HG03342 (cell line): Measurements from ENCODE around the gene MGME1.

Experiments
- ATAC-seq: cut with Tn5 transposase; IDR thresholded peaks from one replicate; pipeline ENCODE4 v1.9.1; 2021; ENCODE audit warnings: mild to moderate bottlenecking, moderate library complexity; ENCODE audit not compliant: unreplicated experiment

The MGME1 gene

DNA sequence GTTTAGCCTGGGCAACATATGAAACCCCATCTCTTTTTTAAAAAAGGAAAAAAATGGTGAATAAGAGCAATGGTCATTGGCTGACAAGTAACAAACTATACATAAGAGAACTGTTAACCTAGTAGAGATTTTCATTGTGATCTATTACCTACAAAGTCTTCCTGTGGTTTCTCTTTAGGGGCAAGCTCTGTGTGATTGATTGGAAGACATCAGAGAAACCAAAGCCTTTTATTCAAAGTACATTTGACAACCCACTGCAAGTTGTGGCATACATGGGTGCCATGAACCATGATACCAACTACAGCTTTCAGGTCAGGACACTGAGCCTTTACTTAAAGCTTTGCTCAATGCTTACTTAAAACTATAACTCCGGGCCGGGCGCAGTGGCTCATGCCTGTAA is 19.2 kb downstream of the MGME1 start:
- no peak for ATAC-seq

DNA sequence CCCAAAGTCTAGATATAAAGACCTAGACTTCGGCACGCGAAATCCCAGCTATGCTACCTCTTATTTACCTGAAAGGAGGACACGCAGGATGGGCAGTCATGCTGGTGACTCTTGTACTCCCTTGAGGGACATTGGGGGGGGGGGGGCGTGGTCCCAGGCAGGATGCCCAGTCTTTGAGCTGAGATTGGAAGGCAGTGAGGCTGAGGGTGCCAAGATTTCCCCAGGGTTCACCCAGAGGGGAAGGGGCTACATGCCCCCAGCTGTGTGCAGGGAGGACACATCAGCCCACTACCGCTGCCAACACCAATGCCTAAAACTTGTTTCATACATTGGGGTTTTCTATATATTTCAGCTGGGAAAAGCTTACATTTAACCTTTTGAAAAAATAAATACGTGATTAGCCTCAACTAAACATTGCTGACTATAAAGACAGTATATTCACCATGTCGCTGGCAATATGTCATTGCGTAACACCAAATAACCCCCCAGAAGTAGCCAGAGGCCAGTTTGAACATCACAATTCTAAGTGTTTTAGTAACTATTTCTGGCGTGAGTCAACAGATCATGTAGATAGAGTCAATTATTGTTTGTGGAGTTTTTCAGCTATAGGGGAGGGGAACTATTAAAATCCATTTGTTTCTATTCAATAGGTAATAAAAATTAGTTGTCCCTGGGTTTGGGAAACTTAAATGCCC is 21.6 kb downstream of the MGME1 start:
- no peak for ATAC-seq

- ATAC-seq: no peak
Measured at GRCh38 chr20:17992224-17992637, 23.4 kb downstream of the MGME1 start.

DNA sequence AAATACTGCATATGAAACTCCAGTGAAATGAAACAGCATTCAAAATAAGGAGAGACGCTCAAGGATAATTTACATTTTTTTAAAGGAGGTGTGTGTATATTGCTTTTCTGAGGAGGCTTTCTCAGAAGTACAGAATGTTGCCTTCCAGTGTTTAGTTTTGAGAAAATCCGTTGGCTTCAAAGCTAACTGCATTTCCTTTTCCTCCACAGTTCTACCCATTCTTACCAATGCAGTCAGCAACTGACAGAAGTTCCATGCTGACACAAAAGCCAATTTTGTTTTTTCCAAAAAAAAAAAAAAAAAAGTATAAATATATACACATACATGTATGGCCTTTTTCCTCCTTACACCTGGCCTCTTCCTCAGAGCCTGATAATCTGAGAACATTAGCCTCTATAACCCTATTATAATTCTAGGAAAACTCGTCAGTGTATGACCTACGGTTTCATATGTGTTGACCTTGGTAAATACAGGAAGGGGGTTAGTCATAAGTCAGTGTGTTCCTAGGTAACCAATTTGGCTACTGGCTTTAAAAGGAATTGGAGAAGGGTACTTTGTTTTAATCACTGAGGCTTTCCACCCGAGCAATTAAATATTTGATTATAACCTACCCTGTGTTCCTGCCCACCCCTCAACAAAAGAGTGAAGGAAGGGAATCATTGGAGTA is 24.2 kb downstream of the MGME1 start:
- ATAC-seq: no peak

GRCh38 chr20:17993546-17993945 is 24.7 kb downstream of the MGME1 start:
- ATAC-seq: no peak

- ATAC-seq: no peak
Measured at GRCh38 chr20:17995967-17996819, 27.4 kb downstream of the MGME1 start.

GRCh38 chr20:17998446-17998845 is 29.6 kb downstream of the MGME1 start:
- ATAC-seq: no peak

- ATAC-seq: no peak
Measured at GRCh38 chr20:17999566-17999965, 30.7 kb downstream of the MGME1 start.

DNA sequence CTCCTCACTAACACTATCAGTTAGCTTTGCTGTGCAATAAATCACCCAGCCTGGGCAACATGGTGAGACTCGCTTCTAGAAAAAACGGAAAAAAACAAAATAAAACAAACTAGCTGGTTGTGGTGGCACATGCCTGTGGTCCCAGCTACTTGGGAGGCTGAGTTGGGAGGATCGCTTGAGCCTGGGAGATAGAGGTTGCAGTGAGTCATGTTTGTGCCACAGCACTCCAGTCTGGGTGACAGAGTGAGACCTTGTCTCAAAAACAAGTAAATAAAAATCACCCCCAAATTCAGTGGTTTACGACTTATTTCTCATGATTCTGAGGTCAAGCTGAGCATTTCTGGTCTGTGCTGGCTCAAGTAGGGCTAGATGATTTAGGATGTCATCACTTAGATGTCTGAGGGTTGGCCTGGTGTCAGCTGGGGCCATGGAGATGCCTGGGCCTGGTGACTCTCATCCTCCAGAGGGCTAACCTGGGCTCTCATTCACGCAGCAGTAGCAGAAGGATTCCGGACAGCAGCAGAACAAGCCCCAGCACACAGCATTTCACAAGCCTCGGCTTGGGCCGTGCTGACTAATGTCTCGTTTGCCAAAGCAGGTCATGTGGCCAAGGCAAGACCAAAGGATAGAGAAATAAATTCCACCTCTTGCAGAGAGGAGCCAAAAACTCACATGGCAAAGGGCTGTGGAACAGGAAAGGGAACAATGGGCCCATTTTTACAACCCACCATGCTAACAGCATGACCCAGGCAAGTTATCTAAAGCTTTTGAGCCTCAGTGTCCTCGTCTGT is 32.5 kb downstream of the MGME1 start:
- ATAC-seq: no peak

DNA sequence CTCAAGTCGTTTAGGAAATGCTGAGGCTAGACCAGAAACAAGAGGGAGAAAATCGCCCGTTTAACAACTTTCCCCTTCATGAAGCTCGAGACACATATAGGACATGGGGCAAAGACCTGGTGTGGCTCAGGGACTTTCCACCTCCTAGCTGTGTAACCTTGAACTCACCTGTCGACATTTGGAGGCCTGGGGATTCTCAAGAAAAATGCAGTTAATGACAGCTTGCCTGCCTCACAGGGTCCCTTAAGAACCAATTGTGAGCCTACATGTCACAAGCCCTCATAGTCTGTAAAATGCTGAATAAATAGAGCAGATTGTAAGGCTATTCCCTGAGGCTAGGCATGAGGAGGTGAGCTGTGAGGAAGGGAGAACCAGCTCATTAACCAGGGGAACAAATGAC is 35.1 kb downstream of the MGME1 start:
- ATAC-seq: no peak

GRCh38 chr20:18004384-18005031 is 35.7 kb downstream of the MGME1 start:
- no peak for ATAC-seq

DNA sequence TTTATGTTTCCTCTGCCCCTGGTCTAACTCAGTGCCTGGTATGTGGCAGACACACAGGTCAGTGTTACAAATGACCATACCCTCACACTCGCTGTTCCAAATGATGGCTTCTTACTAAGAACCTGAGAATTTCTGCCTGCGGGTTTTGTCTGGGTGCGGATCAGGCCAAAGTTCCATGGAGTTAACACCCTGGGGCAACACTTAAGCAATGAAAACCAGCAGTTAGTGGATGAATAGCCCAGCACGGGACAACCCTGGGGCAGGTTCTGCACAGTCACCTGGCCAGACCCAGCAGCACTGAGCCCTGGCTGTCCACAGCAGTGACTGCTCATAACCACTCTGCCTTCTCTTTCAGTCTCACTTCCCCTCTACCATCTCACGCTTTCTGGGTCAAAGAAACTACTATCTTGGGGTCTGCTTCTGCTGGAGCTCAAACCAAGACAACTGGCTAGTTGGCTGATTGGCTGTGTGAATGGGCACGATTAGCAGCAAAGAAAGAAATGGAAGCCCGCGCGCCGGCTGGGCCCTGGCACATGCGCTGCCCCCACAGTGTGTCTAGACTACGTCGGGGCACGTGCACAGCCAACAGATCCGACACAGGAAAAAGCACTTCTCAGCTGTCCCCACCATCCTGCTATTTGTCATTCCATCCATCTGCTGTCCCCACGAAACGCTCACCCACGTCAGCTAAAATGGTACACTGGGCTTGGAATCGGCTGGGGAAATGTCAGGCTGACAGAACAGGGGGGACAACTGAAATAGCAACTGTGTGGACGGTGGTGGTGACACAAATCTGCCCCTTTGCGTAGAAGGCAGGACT is 36.6 kb downstream of the MGME1 start:
- ATAC-seq: peak; percentile 89

- ATAC-seq: no peak
Measured at GRCh38 chr20:18005990-18006364, 37.2 kb downstream of the MGME1 start.

DNA sequence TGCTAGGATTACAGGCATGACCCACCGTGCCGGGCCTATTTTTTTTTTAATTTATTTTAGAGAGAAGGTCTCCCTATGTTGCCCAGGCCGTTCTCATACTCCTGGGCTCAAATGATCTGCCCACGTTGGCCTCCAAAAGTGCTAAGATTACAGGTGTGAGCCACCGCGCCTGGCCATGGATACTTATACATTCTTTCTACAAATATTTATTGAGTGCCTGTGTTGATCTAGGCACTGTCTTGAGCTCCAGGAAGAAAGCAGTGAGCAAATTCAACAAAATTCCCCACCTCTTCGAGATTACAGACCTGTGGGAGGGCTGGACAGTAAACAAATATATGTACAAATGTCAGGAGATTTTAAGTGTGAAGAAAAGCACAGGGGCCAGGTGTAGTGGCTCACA is 37.9 kb downstream of the MGME1 start:
- no peak for ATAC-seq

GRCh38 chr20:18007534-18008292 is 38.9 kb downstream of the MGME1 start:
- ATAC-seq: no peak

DNA sequence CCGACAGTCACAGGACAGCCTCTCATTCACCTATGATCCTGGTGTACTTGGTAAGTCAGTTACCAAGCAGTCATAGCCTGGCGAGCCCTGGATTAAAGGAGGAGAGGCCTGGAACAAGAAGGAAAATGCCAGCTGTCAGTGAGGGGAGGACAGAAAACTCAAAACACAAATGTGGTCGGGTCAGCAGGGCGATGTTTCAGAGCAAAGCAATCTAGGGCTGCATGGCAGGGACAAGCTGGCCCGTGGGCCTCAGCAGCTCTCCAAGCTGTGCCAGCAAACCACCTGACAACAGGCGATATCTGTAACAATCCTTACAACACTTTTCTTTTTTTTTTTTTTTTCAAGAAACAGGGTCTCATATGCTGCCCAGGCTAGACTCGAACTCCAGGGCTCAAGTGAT is 40.3 kb downstream of the MGME1 start:
- ATAC-seq: no peak

- ATAC-seq: no peak
Measured at GRCh38 chr20:18011482-18011881, 42.7 kb downstream of the MGME1 start.

GRCh38 chr20:18011951-18012645 is 43.3 kb downstream of the MGME1 start:
- no peak for ATAC-seq
